ENCODE measurements around the gene KIAA0825.

GRCh38 chr5:94355811-94356210 lies 262.6 kb downstream of the KIAA0825 start:
- TF ChIP-seq CTCF (IDR thresholded peaks at IDR 0.05; ENCODE audit: low read depth, low read length) (no peak), EZH2phosphoT487 (IDR thresholded peaks at IDR 0.05; ENCODE audit: low read depth) (no peak)
